Fibroblast of gingiva (primary cell): Measurements from ENCODE around the gene USP6.
"Not testable (repeated sequence)": the region's sequence is repeated elsewhere in the genome, so short reads cannot be mapped to it uniquely, and the experiment has no call there.

Experiments used
- DNase-seq: peaks from one replicate; pipeline ENCODE4 v3.0.0-alpha.2; 2011; ENCODE audit warnings: low read depth

The USP6 gene

DNA sequence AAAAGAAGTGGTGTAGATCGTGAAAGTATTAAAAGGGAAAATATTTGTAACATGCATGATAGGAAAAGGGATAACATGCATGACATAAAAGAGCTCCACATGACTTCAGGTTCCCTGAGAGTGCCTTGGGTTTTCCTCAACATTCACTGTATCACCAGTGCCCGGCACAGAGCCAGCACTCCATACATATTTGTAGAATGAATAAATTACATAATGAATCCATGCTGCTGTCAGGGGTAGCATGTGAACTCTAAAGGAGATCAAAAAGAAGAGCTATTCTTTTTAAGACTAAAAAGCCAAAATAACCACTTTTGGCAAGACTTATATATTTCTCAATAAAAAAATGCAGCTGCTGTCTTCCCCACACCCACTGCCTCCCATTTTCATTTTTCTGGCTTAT is 78.5 kb downstream of the USP6 start:
- DNase-seq = no peak

DNA sequence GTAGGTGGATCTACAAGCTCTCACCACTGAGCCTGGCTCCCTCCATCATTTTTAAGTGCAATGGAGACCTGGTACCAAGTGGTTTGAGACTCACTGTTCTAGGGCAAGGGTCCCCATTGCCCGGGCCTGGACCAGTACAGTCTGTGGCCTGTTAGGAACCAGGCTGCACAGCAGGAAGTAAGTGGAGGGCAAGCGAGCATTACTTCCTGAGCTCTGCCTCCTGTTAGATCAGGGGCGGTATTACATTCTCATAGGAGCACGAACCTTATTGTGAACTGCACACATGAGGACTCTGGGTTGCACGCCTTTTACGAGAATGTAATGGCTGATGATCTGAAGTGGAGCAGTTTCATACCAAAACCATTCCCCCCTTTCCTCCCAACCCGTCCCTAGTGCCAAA is 82.6 kb downstream of the USP6 start:
- DNase-seq = no peak

DNA sequence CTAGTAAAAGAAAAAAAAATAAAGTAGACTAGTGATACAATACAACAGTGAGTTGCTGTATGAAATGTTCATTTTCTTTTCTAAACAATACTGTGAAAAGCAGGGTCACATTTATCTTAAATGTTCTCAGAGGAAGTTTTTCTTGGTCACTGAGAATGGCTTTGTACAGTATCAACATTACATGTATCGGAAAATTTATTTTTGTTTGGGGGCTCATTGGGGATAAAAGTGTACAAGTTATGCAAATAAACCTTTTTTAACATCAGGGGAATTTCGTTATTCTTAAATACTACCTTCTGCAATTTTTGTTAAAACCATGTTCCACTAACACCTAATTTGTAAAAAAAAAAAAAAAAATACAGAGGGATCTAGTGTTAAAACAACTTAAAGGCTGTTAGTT is 84.5 kb downstream of the USP6 start:
- no peak for DNase-seq

GRCh38 chr17:5201011-5201410 is 85.2 kb downstream of the USP6 start:
- peak; percentile 17 for DNase-seq

DNA sequence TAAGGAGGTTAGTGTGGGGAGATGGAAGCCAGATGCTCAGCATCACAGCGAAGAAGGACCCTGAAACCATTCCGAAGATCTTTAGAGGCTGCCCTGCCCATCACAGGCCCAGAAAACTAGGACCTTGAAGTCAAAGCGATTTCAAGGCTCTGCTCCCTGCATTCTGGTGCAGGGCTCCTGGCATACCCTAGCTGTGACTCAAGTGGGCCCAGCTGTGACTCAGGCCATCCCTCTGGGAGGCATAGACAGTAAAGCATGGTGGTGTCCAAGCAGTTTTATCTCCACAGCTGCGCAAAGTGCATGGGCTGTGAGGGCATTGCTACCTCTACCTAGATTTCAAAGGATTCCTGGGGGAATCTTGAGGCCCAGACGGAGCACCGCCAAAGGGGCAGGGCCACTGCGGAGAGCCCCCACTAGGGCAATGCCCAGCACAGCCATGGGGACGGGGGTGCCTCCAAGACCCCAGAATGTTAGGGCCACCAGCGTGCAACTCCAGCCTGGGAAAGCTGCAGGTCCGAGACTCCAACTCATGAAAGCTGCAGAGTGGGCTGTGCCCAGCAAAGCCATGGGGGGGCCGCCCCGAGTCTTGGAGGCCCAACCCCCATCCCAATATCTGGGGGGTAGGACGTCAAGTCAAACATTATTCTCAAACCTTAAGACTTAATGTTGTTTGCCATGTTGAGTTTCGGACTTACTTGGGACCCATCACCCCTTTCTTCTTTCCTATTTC is 87.5 kb downstream of the USP6 start:
- DNase-seq = no peak

- peak; percentile 45 for DNase-seq
These were observed 88.1 kb downstream of the USP6 start for GRCh38 chr17:5203908-5204294.

GRCh38 chr17:5209396-5209795 is 93.6 kb downstream of the USP6 start:
- no peak for DNase-seq

DNA sequence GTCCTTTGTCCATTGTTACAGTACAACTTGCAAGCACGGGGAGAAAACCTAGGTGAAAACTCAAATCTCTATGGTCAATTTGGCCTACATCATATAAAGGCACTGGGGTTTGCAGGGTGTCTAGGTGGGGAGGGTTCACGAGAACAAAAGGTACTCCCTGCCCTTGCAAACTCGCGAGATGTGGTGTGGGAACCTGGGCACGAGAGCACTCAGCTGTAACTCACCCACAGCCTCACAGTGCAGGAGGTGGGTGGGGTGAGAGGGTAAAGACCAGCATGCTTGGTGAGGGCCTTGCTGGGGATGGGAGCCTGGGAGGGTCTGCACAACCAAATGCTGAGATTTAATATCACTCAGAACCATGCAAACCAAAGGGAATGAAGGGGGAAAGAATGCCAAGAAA is 94.3 kb downstream of the USP6 start:
- no peak for DNase-seq

- DNase-seq = no peak
These were observed 94.9 kb downstream of the USP6 start for GRCh38 chr17:5210614-5211252.

- no peak for DNase-seq
These were observed 95.6 kb downstream of the USP6 start for GRCh38 chr17:5211458-5211857.

- not testable (repeated sequence) for DNase-seq
These were observed 101.7 kb downstream of the USP6 start for GRCh38 chr17:5217562-5217961.

DNA sequence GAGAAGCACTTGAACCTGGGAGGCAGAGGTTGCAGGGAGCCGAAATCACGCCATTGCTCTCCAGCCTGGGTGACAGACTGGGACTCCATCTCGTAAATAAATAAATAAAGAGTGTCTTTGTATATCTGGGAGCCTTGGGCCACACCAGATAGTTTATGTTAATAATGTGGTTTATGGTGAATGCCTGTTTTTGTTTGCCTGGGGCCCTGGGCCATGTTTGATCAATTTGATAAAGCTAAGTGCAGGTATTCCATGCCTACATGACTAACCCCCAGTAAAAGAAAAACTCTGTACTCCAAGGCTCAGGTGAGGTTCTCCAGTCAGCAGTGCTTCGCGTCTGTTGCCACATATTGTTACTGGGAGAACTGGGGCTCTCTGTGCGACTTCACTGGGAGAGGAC is 103.7 kb downstream of the USP6 start:
- DNase-seq = no peak

- DNase-seq = no peak
These were observed 104.2 kb downstream of the USP6 start for GRCh38 chr17:5220074-5220473.

- not testable (repeated sequence) for DNase-seq
These were observed 106.1 kb downstream of the USP6 start for GRCh38 chr17:5221912-5222311.
